A549 (cell line): ENCODE data around the gene PANX1. TPM values are rescaled to one million over a fixed set of nuclear protein-coding genes. Genes with fewer than 3 reads are reported as not detected.

Source experiments
- ATAC-seq, 2 experiments: fragments of 200-7000 bp in 1 of 2; fragments of >200 bp in 1 of 2; cut with Nextera tagmentation in 1 of 2; cut with Tn5 transposase in 1 of 2; 3 replicates each; pipeline versions ENCODE4 v1.8.0 to v1.9.1; 2018 to 2020; ENCODE audit warnings: mild to moderate bottlenecking in 1 of 2, moderate library complexity in 1 of 2
- CTCF ChIA-PET: fragments of 300-600 bp; sonication (Branson Sonifier 250); formaldehyde crosslinking; extraction: SDS; loops from one replicate; lab custom pipeline; 2021; ENCODE audit warnings: antibody characterized with exemption, inconsistent platforms; lab: Yijun Ruan, JAX
- POLR2A ChIA-PET: fragments of 350-600 bp; formaldehyde crosslinking; extraction: SDS; loops from one replicate; lab custom pipeline; 2021; ENCODE audit warnings: antibody characterized with exemption, inconsistent platforms; lab: Yijun Ruan, JAX
- DNase-seq, 2 experiments: peaks; one replicate each; pipeline versions ENCODE4 v3.0.0 to v3.0.0-alpha.2; 2011 to 2016; ENCODE audit warnings: low read depth in 1 of 2, low spot score in 1 of 2
- FAIRE-seq: peaks from 2 replicates; lab custom pipeline; 2011; peaks lifted over from hg19 to GRCh38; lab: Jason Lieb, UNC
- H3K27ac ChIP-seq, 2 experiments: fragments of >200 bp; sonication (Bioruptor Twin); formaldehyde crosslinking; 3 replicates each; pipeline ENCODE4 v1.5.1; 2016 to 2017
- H3K4me1 ChIP-seq: fragments of >200 bp; sonication (Bioruptor Twin); formaldehyde crosslinking; 3 replicates; pipeline ENCODE4 v1.6.1; 2016
- H3K4me2 ChIP-seq: fragments of >200 bp; sonication (Bioruptor Twin); formaldehyde crosslinking; 3 replicates; pipeline ENCODE4 v1.6.1; 2016
- H3K4me3 ChIP-seq: fragments of >200 bp; sonication (Bioruptor Twin); formaldehyde crosslinking; 3 replicates; pipeline ENCODE4 v1.5.1; 2016
- H3K9me3 ChIP-seq: fragments of >200 bp; sonication (Bioruptor Twin); formaldehyde crosslinking; 3 replicates; pipeline ENCODE4 v1.6.1; 2016
- CBX8 ChIP-seq: fragments of 200-600 bp; sonication (generic); IDR thresholded peaks from 2 replicates; pipeline ENCODE4 v1.6.1; 2016
- EHF ChIP-seq: fragments of 250-450 bp; sonication (Bioruptor Pico); IDR thresholded peaks from 2 replicates; pipeline ENCODE4 v1.5.0; 2020; ENCODE audit warnings: mild to moderate bottlenecking
- EHMT2 ChIP-seq: fragments of 200-600 bp; sonication (generic); IDR thresholded peaks from 2 replicates; pipeline ENCODE4 v1.6.1; 2016; ENCODE audit warnings: antibody characterized with exemption, low read depth, mild to moderate bottlenecking, moderate library complexity
- FOSB ChIP-seq: fragments of 250-450 bp; sonication (Bioruptor Pico); IDR thresholded peaks from 2 replicates; pipeline ENCODE4 v1.5.0; 2020; ENCODE audit warnings: mild to moderate bottlenecking, moderate library complexity
- HDAC2 ChIP-seq: fragments of 200-600 bp; sonication (generic); IDR thresholded peaks from 2 replicates; pipeline ENCODE4 v1.6.1; 2016
- HOXA7 ChIP-seq: fragments of 250-450 bp; sonication (Bioruptor Pico); IDR thresholded peaks from 2 replicates; pipeline ENCODE4 v1.5.0; 2020; ENCODE audit warnings: mild to moderate bottlenecking, moderate library complexity
- HOXB13 ChIP-seq: fragments of 250-450 bp; sonication (Bioruptor Pico); IDR thresholded peaks from 2 replicates; pipeline ENCODE4 v1.5.0; 2020; ENCODE audit warnings: low read depth, mild to moderate bottlenecking, moderate library complexity
- HOXB5 ChIP-seq: fragments of 250-450 bp; sonication (Bioruptor Pico); IDR thresholded peaks from 2 replicates; pipeline ENCODE4 v1.5.0; 2020; ENCODE audit warnings: mild to moderate bottlenecking, moderate library complexity
- JUN ChIP-seq, 2 experiments: fragments of >200 bp; sonication (Bioruptor Twin); formaldehyde crosslinking; IDR thresholded peaks; 2 replicates in 1 of 2; 3 replicates in 1 of 2; pipeline ENCODE4 v1.6.1; 2016 to 2017
- JUNB ChIP-seq: fragments of >200 bp; sonication (Bioruptor Twin); formaldehyde crosslinking; IDR thresholded peaks from 2 replicates; pipeline ENCODE4 v1.6.1; 2016
- MAFK ChIP-seq: fragments of 450-650 bp; IDR thresholded peaks from 2 replicates; pipeline ENCODE4 v1.6.1; 2014; ENCODE audit not compliant: partially characterized antibody
- MAZ ChIP-seq: fragments of 150-350 bp; IDR thresholded peaks from 2 replicates; pipeline ENCODE4 v1.6.1; 2014; ENCODE audit warnings: antibody characterized with exemption, low read depth, low read length, borderline replicate concordance
- MYC ChIP-seq: IDR thresholded peaks from 2 replicates; pipeline ENCODE4 v1.6.1; 2012; ENCODE audit warnings: mild to moderate bottlenecking, inconsistent platforms, low read length, improper control_type of control experiment, borderline replicate concordance
- NPAS2 ChIP-seq: fragments of 250-450 bp; sonication (Bioruptor Pico); IDR thresholded peaks from 2 replicates; pipeline ENCODE4 v1.8.0; 2022; ENCODE audit warnings: mild to moderate bottlenecking, moderate library complexity, borderline replicate concordance
- PHF8 ChIP-seq: fragments of 200-600 bp; sonication (generic); IDR thresholded peaks from 2 replicates; pipeline ENCODE4 v1.6.1; 2016; ENCODE audit warnings: low read depth, mild to moderate bottlenecking, antibody characterized with exemption, moderate library complexity, borderline replicate concordance
- RFX5 ChIP-seq: fragments of 450-650 bp; IDR thresholded peaks from 2 replicates; pipeline ENCODE4 v1.7.1; 2014; ENCODE audit warnings: antibody characterized with exemption, mild to moderate bottlenecking, moderate library complexity
- SMC3 ChIP-seq: fragments of >200 bp; sonication (Bioruptor Twin); formaldehyde crosslinking; IDR thresholded peaks from 3 replicates; pipeline ENCODE4 v1.6.1; 2018; ENCODE audit warnings: inconsistent platforms
- TFCP2L1 ChIP-seq: fragments of 250-450 bp; sonication (Bioruptor Pico); IDR thresholded peaks from 2 replicates; pipeline ENCODE4 v1.5.0; 2021; ENCODE audit warnings: mild to moderate bottlenecking
- ZSCAN20 ChIP-seq: fragments of 250-450 bp; sonication (Bioruptor Pico); IDR thresholded peaks from 2 replicates; pipeline ENCODE4 v1.8.0; 2022; ENCODE audit warnings: mild to moderate bottlenecking, moderate library complexity
- WGBS: methylation state at CpG from one replicate; pipeline ENCODE4 v1.1.6; 2017; ENCODE audit errors: missing lambda C conversion rate; 5-methylcytosine and 5-hydroxymethylcytosine counted together
- polyA plus RNA-seq, 4 experiments: library from polyadenylated mRNA; depleted of rRNA in 3 of 4; stranded (reverse); fragments of >200 nt; fragmentation: RNase III in 1 of 4; extraction: RNeasy Plus Mini Kit Qiagen cat#74134 plus additional on column Dnase treatment in 1 of 4; gene quantifications; 2 replicates in 3 of 4; 3 replicates in 1 of 4; pipeline ENCODE4 v1.2.3, GENCODE V29; 2011 to 2017
- TF ChIP-seq, protein P1 (sequence below): fragments of 250-450 bp; sonication (Bioruptor Pico); IDR thresholded peaks from 2 replicates; pipeline ENCODE4 v1.5.0; 2020; ENCODE audit warnings: low read depth, mild to moderate bottlenecking, moderate library complexity
- TF ChIP-seq, protein P2 (sequence below): fragments of 250-450 bp; sonication (Bioruptor Pico); IDR thresholded peaks from 2 replicates; pipeline ENCODE4 v1.5.0; 2021; ENCODE audit warnings: mild to moderate bottlenecking, moderate library complexity, borderline replicate concordance
- TF ChIP-seq, protein P3 (sequence below): fragments of >200 bp; sonication (Bioruptor Twin); formaldehyde crosslinking; IDR thresholded peaks from 3 replicates; pipeline ENCODE4 v1.6.1; 2016
- TF ChIP-seq, protein P4 (sequence below): IDR thresholded peaks from 2 replicates; pipeline ENCODE4 v1.6.1; 2012; ENCODE audit warnings: low read depth, borderline replicate concordance
- TF ChIP-seq, protein P5 (sequence below): fragments of >200 bp; sonication (Bioruptor Twin); formaldehyde crosslinking; IDR thresholded peaks from 3 replicates; pipeline ENCODE4 v1.5.1; 2016
- TF ChIP-seq, protein P6 (sequence below): IDR thresholded peaks from 2 replicates; pipeline ENCODE4 v1.6.1; 2012

PANX1 gene
- polyA plus RNA-seq, 2 of the 4 experiments (the other 2 are of a cell fraction), result 11.0 to 13.3 TPM

DNA sequence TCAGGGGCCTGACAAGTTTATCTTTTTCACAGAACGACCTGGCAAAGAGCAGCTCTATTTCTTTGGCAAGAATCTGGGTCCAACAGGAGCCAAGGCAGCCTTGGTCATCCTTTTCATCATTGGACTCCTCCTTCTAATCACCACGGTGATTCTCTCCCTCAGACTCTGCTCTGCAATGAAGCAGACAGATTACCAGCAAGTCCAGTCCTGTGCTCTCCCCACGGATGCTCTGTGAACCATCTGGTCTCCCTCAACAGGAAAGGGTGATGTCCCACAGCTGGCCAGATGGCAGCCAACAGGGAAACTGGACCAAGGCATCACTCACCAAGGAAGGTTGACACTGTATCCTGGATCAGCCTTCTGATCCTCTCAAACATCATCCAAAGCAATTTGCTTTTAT is 17.0 kb upstream of the PANX1 start:
- Histone ChIP-seq H3K9me3 (no peaks in the 10 kb centered on the region), H3K4me1 (peaks cover 9% of the 10 kb centered on the region), H3K4me3 (no peak overlapping the region), H3K4me2 (no peak overlapping the region), H3K27ac (no peak overlapping the region)
- WGBS, result 20% methylated on average over 3 of the region's 3 CpGs
- ChIA-PET CTCF (no interaction called here), POLR2A (no interaction called here)
- FAIRE-seq (no peak), DNase-seq (no peak), ATAC-seq (no peak)
- TF ChIP-seq, protein P1, sequence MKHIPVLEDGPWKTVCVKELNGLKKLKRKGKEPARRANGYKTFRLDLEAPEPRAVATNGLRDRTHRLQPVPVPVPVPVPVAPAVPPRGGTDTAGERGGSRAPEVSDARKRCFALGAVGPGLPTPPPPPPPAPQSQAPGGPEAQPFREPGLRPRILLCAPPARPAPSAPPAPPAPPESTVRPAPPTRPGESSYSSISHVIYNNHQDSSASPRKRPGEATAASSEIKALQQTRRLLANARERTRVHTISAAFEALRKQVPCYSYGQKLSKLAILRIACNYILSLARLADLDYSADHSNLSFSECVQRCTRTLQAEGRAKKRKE (CRISPR knock-in tag), result no peak
- no peak for TF ChIP-seq ZSCAN20
- no peak for TF ChIP-seq PHF8
- no peak for TF ChIP-seq MYC
- TF ChIP-seq SMC3, result no peak
- no peak for TF ChIP-seq MAZ
- TF ChIP-seq, protein P2, sequence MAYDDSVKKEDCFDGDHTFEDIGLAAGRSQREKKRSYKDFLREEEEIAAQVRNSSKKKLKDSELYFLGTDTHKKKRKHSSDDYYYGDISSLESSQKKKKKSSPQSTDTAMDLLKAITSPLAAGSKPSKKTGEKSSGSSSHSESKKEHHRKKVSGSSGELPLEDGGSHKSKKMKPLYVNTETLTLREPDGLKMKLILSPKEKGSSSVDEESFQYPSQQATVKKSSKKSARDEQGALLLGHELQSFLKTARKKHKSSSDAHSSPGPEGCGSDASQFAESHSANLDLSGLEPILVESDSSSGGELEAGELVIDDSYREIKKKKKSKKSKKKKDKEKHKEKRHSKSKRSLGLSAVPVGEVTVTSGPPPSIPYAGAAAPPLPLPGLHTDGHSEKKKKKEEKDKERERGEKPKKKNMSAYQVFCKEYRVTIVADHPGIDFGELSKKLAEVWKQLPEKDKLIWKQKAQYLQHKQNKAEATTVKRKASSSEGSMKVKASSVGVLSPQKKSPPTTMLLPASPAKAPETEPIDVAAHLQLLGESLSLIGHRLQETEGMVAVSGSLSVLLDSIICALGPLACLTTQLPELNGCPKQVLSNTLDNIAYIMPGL (CRISPR knock-in tag), result no peak
- TF ChIP-seq HOXB13 (CRISPR knock-in tag), result no peak
- TF ChIP-seq, all 56 proteins: peak for 0

DNA sequence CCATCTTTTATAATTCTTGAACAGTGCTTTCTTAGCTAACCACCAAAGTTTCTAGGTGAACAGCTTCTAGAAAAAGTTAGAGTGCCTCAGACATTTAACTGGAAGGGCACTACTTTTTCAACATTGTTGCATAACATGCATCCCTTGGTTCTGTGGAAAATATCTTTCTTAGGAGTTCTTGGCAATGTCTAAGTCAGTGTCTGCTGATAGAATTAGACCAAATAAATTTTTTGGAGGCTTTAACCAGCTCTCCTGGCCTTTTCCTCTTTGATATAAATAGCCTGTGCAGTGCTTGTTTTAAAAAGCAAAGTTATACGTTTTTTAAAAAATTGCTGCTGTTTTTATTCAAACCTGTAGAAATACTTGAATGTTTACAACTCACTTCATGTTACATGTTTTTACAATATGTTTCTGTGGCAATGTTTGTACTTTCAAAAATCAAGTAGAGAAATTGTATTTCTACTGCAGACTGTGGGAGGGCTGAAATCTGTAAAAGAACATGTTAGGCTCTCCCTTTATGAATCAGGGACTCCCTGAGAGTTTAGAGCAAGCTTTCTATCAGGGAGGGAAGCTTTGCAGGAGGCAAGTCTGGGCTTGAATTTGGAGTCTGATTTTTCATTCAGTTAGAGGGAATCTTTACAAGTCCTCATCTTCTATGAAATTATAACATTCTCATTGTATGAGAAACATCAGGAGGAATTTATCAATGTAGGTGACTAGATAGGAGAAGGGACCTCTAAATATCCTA is 16.3 kb upstream of the PANX1 start:
- ATAC-seq (no peak), FAIRE-seq (no peak), DNase-seq (no peak)
- H3K4me1 ChIP-seq, result peaks cover 12% of the 10 kb centered on the region
- TF ChIP-seq MAFK (no peak), EHMT2 (no peak), RFX5 (no peak), HDAC2 (no peak), HOXB5 (CRISPR knock-in tag) (no peak), JUNB (no peak), NPAS2 (no peak), TFCP2L1 (CRISPR knock-in tag) (no peak), CBX8 (no peak), HOXB13 (CRISPR knock-in tag) (no peak), JUN (IDR thresholded peaks at IDR 0.05) (no peak), FOSB (CRISPR knock-in tag) (no peak), EHF (CRISPR knock-in tag) (no peak), HOXA7 (CRISPR knock-in tag) (no peak)
- TF ChIP-seq, protein P3, sequence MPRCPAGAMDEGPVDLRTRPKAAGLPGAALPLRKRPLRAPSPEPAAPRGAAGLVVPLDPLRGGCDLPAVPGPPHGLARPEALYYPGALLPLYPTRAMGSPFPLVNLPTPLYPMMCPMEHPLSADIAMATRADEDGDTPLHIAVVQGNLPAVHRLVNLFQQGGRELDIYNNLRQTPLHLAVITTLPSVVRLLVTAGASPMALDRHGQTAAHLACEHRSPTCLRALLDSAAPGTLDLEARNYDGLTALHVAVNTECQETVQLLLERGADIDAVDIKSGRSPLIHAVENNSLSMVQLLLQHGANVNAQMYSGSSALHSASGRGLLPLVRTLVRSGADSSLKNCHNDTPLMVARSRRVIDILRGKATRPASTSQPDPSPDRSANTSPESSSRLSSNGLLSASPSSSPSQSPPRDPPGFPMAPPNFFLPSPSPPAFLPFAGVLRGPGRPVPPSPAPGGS, result no peak
- TF ChIP-seq, protein P4, sequence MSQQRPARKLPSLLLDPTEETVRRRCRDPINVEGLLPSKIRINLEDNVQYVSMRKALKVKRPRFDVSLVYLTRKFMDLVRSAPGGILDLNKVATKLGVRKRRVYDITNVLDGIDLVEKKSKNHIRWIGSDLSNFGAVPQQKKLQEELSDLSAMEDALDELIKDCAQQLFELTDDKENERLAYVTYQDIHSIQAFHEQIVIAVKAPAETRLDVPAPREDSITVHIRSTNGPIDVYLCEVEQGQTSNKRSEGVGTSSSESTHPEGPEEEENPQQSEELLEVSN, result no peak
- TF ChIP-seq, protein P5, sequence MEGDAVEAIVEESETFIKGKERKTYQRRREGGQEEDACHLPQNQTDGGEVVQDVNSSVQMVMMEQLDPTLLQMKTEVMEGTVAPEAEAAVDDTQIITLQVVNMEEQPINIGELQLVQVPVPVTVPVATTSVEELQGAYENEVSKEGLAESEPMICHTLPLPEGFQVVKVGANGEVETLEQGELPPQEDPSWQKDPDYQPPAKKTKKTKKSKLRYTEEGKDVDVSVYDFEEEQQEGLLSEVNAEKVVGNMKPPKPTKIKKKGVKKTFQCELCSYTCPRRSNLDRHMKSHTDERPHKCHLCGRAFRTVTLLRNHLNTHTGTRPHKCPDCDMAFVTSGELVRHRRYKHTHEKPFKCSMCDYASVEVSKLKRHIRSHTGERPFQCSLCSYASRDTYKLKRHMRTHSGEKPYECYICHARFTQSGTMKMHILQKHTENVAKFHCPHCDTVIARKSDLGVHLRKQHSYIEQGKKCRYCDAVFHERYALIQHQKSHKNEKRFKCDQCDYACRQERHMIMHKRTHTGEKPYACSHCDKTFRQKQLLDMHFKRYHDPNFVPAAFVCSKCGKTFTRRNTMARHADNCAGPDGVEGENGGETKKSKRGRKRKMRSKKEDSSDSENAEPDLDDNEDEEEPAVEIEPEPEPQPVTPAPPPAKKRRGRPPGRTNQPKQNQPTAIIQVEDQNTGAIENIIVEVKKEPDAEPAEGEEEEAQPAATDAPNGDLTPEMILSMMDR, result no peak
- TF ChIP-seq, protein P6, sequence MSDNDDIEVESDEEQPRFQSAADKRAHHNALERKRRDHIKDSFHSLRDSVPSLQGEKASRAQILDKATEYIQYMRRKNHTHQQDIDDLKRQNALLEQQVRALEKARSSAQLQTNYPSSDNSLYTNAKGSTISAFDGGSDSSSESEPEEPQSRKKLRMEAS, result no peak
- no peak overlapping the region for H3K4me3 ChIP-seq
- POLR2A ChIA-PET, result no interaction called here
- no peak overlapping the region for H3K27ac ChIP-seq
- no peaks in the 10 kb centered on the region for H3K9me3 ChIP-seq
- CTCF ChIA-PET, result interaction anchor here (1.2 kb wide), 1 partner anchor 12 kb away, joined by 3 read pairs; no protein-coding TSS in a partner anchor
- H3K4me2 ChIP-seq, result no peak overlapping the region
- 30% methylated on average over 1 of the region's 1 CpG for WGBS
